Subcutaneous abdominal adipose tissue (tissue), 5 donors: ENCODE data around the gene CCR5AS.
"Not testable (repeated sequence)": the region's sequence is repeated elsewhere in the genome, so short reads cannot be mapped to it uniquely, and the experiment has no call there.

Experiments used
- H3K27ac ChIP-seq: one replicate; pipeline ENCODE4 v1.7.0; 2013; ENCODE audit warnings: low read depth, mild to moderate bottlenecking, inconsistent platforms, low read length, moderate library complexity
- H3K27me3 ChIP-seq, 5 donors: one replicate each; pipeline ENCODE4 v1.7.0; 2013; ENCODE audit warnings: low read length in 5 of 5, inconsistent platforms in 1 of 5; ENCODE audit not compliant: control insufficient read depth in 5 of 5, insufficient read depth in 4 of 5
- H3K36me3 ChIP-seq, 5 donors: one replicate each; pipeline ENCODE4 v1.7.0; 2013; ENCODE audit warnings: low read length in 5 of 5; ENCODE audit not compliant: control insufficient read depth in 5 of 5, insufficient read depth in 5 of 5
- H3K4me1 ChIP-seq, 5 donors: one replicate each; pipeline ENCODE4 v1.7.0; 2013; ENCODE audit warnings: low read length in 5 of 5, mild to moderate bottlenecking in 3 of 5, moderate library complexity in 1 of 5; ENCODE audit not compliant: control insufficient read depth in 5 of 5, insufficient read depth in 5 of 5
- H3K4me3 ChIP-seq, 5 donors: one replicate each; pipeline ENCODE4 v1.7.0; 2013; ENCODE audit warnings: low read length in 5 of 5, low read depth in 1 of 5
- H3K9ac ChIP-seq, 5 donors: one replicate each; pipeline ENCODE4 v1.7.0; 2013; ENCODE audit warnings: low read length in 5 of 5, mild to moderate bottlenecking in 4 of 5, moderate library complexity in 3 of 5
- H3K9me3 ChIP-seq, 5 donors: one replicate each; pipeline ENCODE4 v1.7.0; 2013; ENCODE audit warnings: low read length in 5 of 5; ENCODE audit not compliant: control insufficient read depth in 5 of 5
- donor health status: healthy.
- donor health status: healthy.
- donor health status: healthy.
- donor health status: healthy.
- donor health status: healthy.

CCR5AS gene

GRCh38 chr3:46406443-46406787 is 451 bp downstream of the CCR5AS start:
- Histone ChIP-seq H3K27me3 (no peaks in the 10 kb centered on the region), H3K4me1 (peaks cover 0 to 57% (median 20%) of the 10 kb centered on the region in 5 donors), H3K9me3 (no peaks in the 10 kb centered on the region), H3K4me3 (peak overlapping the region in 3 of 5 donors; percentile 59 to 69 (median 60)), H3K9ac (peak overlapping the region; percentile 0 to 78 (median 51)), H3K36me3 (no peaks in the 10 kb centered on the region), H3K27ac (peak overlapping the region; percentile 74)

- H3K9ac ChIP-seq, result peak overlapping the region; percentile 17 to 78 (median 31)
- no peaks in the 10 kb centered on the region for H3K27me3 ChIP-seq
- no peaks in the 10 kb centered on the region for H3K36me3 ChIP-seq
- no peaks in the 10 kb centered on the region for H3K9me3 ChIP-seq
- H3K27ac ChIP-seq, result peak overlapping the region; percentile 74
- peak overlapping the region in 3 of 5 donors; percentile 18 to 34 (median 26) for H3K4me3 ChIP-seq
- peaks cover 0 to 53% (median 20%) of the 10 kb centered on the region in 5 donors for H3K4me1 ChIP-seq
These were observed 1.4 kb downstream of the CCR5AS start for GRCh38 chr3:46405301-46406019.

GRCh38 chr3:46402902-46403301 is 4.0 kb downstream of the CCR5AS start:
- H3K27me3 ChIP-seq, H3K4me3 ChIP-seq, H3K9me3 ChIP-seq, H3K36me3 ChIP-seq, H3K9ac ChIP-seq, H3K27ac ChIP-seq: not testable (repeated sequence)
- H3K4me1 ChIP-seq, result peaks cover 0 to 34% (median 13%) of the 10 kb centered on the region in 5 donors

GRCh38 chr3:46401579-46401978 is 5.3 kb downstream of the CCR5AS start:
- H3K4me3 ChIP-seq, result no peak overlapping the region
- H3K9ac ChIP-seq, result no peak overlapping the region
- H3K9me3 ChIP-seq, result no peaks in the 10 kb centered on the region
- no peak overlapping the region for H3K27ac ChIP-seq
- H3K27me3 ChIP-seq, result no peaks in the 10 kb centered on the region
- peaks cover 0 to 24% (median 7%) of the 10 kb centered on the region in 5 donors for H3K4me1 ChIP-seq
- H3K36me3 ChIP-seq, result no peaks in the 10 kb centered on the region

- H3K27ac ChIP-seq, result no peak overlapping the region
These were observed 6.0 kb downstream of the CCR5AS start for GRCh38 chr3:46400846-46401245.

GRCh38 chr3:46400000-46400734 is 6.7 kb downstream of the CCR5AS start:
- Histone ChIP-seq H3K27me3 (no peaks in the 10 kb centered on the region), H3K36me3 (no peaks in the 10 kb centered on the region), H3K9me3 (no peaks in the 10 kb centered on the region), H3K27ac (no peak overlapping the region), H3K4me1 (peaks cover 3 to 22% (median 7%) of the 10 kb centered on the region in 5 donors), H3K9ac (no peak overlapping the region), H3K4me3 (no peak overlapping the region)

More at GRCh38 chr3:46400846-46401245, 6.0 kb downstream of the CCR5AS start:
- H3K36me3 ChIP-seq, result no peaks in the 10 kb centered on the region
- no peak overlapping the region for H3K4me3 ChIP-seq
- no peaks in the 10 kb centered on the region for H3K9me3 ChIP-seq
- no peak overlapping the region for H3K9ac ChIP-seq
- no peaks in the 10 kb centered on the region for H3K27me3 ChIP-seq
- H3K4me1 ChIP-seq, result peaks cover 0 to 23% (median 7%) of the 10 kb centered on the region in 5 donors

- no peak overlapping the region for H3K27ac ChIP-seq
- no peaks in the 10 kb centered on the region for H3K27me3 ChIP-seq
- no peak overlapping the region for H3K9ac ChIP-seq
- H3K4me1 ChIP-seq, result peaks cover 2 to 21% (median 6%) of the 10 kb centered on the region in 5 donors
- no peaks in the 10 kb centered on the region for H3K36me3 ChIP-seq
- no peaks in the 10 kb centered on the region for H3K9me3 ChIP-seq
- H3K4me3 ChIP-seq, result no peak overlapping the region
These were observed 7.3 kb downstream of the CCR5AS start for GRCh38 chr3:46399557-46399956.

GRCh38 chr3:46399098-46399497 is 7.8 kb downstream of the CCR5AS start:
- Histone ChIP-seq H3K4me1 (peaks cover 2 to 19% (median 9%) of the 10 kb centered on the region in 5 donors), H3K9ac (no peak overlapping the region), H3K27me3 (no peaks in the 10 kb centered on the region), H3K4me3 (no peak overlapping the region), H3K27ac (no peak overlapping the region), H3K9me3 (no peaks in the 10 kb centered on the region), H3K36me3 (no peaks in the 10 kb centered on the region)

GRCh38 chr3:46398186-46398955 is 8.5 kb downstream of the CCR5AS start:
- Histone ChIP-seq H3K9ac (no peak overlapping the region), H3K36me3 (no peaks in the 10 kb centered on the region), H3K9me3 (no peaks in the 10 kb centered on the region), H3K27me3 (no peaks in the 10 kb centered on the region), H3K27ac (no peak overlapping the region), H3K4me1 (peaks cover 2 to 24% (median 15%) of the 10 kb centered on the region in 5 donors), H3K4me3 (no peak overlapping the region)

- H3K4me1 ChIP-seq, result peaks cover 2 to 35% (median 22%) of the 10 kb centered on the region in 5 donors
- H3K36me3 ChIP-seq, result no peaks in the 10 kb centered on the region
- H3K4me3 ChIP-seq, result no peak overlapping the region
- H3K9ac ChIP-seq, result no peak overlapping the region
- H3K27me3 ChIP-seq, result no peaks in the 10 kb centered on the region
- no peak overlapping the region for H3K27ac ChIP-seq
- no peaks in the 10 kb centered on the region for H3K9me3 ChIP-seq
These were observed 9.8 kb downstream of the CCR5AS start for GRCh38 chr3:46397111-46397510.
